Choroid plexus epithelial cell (primary cell): Measurements from ENCODE around the gene FAM114A1.
A peak's percentile ranks its signal among the peaks of the same experiment; 100 is the strongest.

Experiments used
- DNase-seq: peaks from one replicate; pipeline ENCODE4 v3.0.0-alpha.2; 2010; ENCODE audit warnings: low read depth
- H3K4me3 ChIP-seq: 2 replicates; pipeline ENCODE4 v1.5.1; 2011; ENCODE audit warnings: low read depth, mild to moderate bottlenecking, control low read depth, low read length, moderate library complexity
- TF ChIP-seq, protein P1 (sequence below): conservative IDR thresholded peaks from 2 replicates; pipeline ENCODE4 v1.5.1; 2011; ENCODE audit warnings: low read depth, mild to moderate bottlenecking, control low read depth, inconsistent platforms, low read length, moderate library complexity

The FAM114A1 gene

DNA sequence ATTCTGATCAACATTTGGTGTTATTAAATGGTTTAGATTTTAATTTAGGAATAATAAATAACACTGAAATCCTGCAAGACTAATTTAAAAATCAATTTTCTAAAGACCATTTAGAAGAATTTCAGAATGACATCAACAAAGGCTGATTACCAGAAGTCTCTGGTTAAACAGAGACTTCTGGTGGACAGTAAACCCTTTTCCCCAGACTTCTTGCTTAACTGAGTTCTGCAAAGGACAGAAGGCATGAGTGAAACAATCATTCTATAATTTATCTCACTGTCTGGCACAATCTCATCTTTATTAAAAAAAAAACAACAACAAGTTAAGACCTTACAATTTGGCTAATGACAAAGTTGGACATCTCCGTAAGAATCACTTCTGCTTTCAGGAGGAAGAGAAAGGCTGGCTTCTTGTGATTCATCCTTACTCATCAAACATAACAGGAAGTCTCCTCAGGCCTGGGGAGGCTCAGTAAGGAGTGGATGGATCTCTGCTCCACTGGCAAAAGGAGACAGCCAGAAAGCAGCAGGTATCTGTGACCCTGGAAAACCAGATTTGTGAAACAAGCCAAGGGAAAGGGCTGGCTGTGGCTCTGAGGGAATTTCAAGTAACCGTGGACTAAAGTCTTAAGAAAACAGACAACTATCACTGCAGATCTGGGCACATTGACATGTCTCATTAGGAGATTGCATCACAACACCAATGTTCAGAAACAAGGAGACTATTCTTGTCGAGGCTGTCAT lies 10.1 kb upstream of the FAM114A1 start:
- peak overlapping the region; percentile 29 for H3K4me3 ChIP-seq
- DNase-seq, result peak; percentile 94
- TF ChIP-seq, protein P1, sequence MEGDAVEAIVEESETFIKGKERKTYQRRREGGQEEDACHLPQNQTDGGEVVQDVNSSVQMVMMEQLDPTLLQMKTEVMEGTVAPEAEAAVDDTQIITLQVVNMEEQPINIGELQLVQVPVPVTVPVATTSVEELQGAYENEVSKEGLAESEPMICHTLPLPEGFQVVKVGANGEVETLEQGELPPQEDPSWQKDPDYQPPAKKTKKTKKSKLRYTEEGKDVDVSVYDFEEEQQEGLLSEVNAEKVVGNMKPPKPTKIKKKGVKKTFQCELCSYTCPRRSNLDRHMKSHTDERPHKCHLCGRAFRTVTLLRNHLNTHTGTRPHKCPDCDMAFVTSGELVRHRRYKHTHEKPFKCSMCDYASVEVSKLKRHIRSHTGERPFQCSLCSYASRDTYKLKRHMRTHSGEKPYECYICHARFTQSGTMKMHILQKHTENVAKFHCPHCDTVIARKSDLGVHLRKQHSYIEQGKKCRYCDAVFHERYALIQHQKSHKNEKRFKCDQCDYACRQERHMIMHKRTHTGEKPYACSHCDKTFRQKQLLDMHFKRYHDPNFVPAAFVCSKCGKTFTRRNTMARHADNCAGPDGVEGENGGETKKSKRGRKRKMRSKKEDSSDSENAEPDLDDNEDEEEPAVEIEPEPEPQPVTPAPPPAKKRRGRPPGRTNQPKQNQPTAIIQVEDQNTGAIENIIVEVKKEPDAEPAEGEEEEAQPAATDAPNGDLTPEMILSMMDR, result no peak

DNA sequence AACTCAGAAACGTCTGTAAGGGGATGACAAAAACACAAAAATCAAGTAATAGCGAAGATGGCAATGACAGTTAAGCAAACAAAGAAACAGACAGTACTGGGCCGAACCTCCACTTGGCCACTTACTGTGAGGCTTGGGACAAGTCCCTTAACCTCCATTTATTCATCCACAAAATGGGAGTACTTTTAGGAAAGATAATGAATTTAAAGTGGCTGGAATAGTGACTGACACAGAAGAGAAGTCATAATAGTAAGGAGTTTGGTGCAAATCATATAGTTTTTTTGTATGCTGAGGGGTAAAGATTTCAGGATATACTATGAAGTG lies 9.5 kb upstream of the FAM114A1 start:
- no peak for DNase-seq
- TF ChIP-seq, protein P1, result no peak
- no peak overlapping the region for H3K4me3 ChIP-seq

DNA sequence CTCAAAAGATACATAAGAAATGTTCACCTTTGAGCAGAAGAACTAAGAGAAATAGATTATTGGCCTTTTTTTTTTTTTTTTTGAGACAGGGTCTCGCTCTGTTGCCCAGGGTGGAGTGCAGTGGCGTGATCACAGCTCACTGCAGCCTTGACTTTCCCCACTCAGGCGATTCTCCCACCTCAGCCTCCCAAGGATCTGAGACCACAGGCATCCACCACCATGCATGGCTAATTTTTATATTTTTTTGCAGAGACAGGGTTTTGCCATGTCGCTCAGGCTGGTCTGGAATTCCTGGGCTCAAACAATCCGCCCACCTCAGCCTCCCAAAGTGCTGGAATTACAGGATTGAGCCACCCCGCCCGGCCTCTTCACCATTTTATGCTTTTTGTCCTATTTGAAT lies 8.1 kb upstream of the FAM114A1 start:
- TF ChIP-seq, protein P1, result no peak
- H3K4me3 ChIP-seq, result no peak overlapping the region
- no peak for DNase-seq

DNA sequence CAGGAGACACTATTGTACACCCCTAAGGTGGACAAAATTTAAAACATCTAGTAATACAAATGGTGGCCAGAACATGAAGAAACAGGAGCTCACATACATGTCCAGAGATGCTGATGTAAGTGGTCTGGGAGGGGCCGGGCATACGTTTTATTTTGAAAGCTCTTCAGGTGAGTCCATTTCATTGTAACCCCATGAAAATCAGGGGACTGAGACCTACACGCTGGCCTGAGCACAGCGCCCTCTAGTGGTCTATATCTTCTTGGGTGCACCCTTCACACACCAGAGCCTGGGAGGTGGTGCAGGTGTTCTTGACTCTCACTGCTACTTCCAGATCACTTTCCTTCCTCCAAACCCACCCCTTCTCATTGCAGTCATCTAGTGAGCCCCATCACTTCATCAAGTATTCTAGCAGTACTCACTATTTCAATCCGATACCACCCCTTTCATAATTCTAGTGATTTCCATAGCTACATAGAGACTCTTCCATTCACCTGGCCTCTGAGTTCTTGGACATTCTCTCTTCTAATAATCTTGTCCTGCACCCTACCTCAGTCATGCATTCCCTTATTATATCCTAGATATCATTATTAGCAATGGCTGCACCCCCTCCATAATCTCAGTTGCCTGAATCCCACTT lies 6.7 kb upstream of the FAM114A1 start:
- peak; percentile 71 for DNase-seq
- TF ChIP-seq, protein P1, result peak; percentile 87
- no peak overlapping the region for H3K4me3 ChIP-seq

DNA sequence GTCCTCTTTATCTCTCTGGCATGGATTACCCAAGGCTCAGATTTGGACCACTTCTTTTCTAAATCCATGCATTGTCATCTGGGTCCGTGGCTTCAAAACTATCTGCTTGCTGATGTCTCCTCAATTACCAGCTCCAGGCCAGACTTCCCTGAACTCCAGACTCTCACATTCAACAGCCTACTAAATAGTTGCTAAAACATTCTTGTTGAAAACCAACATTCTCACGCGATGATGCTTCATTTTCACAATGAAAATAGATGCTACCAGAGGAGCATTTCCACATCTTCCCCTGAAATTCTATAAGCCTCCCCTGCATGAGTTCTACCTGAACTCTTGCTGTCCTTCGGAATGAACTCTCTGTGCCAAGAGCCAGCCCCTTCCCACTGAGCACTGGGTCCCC lies 5.8 kb upstream of the FAM114A1 start:
- TF ChIP-seq, protein P1, result no peak
- H3K4me3 ChIP-seq, result no peak overlapping the region
- no peak for DNase-seq

DNA sequence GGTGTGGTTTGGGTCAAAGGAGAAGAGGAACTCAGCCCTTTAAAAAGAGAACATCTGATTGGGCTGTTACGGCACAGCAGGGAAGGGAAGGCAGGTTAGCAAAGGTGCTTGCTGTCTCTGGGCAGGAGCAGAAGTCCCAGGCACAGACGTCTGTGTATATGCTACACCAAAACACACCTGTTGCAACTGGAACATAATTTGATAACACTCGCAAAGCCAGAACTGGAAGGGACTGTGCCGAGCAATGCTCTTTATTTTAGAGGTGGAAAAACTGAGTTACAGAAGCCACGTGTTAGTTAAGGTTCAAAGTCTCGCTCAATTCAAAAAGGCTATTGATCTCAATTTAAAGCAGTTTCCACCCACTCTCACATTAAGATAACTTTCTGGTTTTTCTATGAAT lies 2.2 kb upstream of the FAM114A1 start:
- TF ChIP-seq, protein P1, result no peak
- no peak for DNase-seq
- H3K4me3 ChIP-seq, result no peak overlapping the region

DNA sequence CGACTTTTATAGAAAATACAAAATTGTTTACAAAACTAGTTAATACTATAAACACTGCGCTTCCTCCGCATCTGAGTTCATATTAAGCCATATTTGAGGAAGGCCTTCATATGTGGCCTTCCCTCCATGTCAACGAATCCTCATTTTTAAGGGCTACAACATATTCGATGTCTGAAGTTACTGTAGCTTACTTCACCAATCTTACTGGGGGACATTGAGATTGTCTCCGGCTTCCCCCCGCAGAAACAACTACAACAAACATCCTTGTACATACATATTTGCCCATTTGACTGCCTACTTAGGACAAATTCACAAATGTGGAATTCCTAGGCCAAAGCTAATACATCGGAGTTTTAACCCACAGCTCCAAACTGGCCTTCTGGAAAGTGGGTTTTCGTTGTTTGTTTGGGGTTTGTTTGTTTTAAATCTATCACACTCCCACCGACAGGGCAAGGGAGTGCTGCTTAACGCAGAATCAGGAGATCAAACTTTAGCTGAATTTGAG lies 581 bp upstream of the FAM114A1 start:
- TF ChIP-seq, protein P1, result peak; percentile 6
- no peak for DNase-seq
- peak overlapping the region; percentile 94 for H3K4me3 ChIP-seq
